ENCODE results near the gene RAB1B.

Gene RAB1B

GRCh38 chr11:66222358-66223149 lies 45.9 kb upstream of the RAB1B start:
- peak; percentile 87 for DNase-seq (ENCODE audit: low read depth)
- TF ChIP-seq CTCF (conservative IDR thresholded peaks at IDR 0.05; ENCODE audit: low read length), result peak; percentile 100
- no peak overlapping the region for H3K4me3 ChIP-seq (ENCODE audit: low read length)

- TF ChIP-seq CTCF (conservative IDR thresholded peaks at IDR 0.05; ENCODE audit: low read length), result no peak
- no peak overlapping the region for H3K4me3 ChIP-seq (ENCODE audit: low read length)
Measured at GRCh38 chr11:66224226-66224855, 44.1 kb upstream of the RAB1B start.

GRCh38 chr11:66225066-66225465 lies 43.4 kb upstream of the RAB1B start:
- no peak for TF ChIP-seq CTCF (conservative IDR thresholded peaks at IDR 0.05; ENCODE audit: low read length)
- no peak overlapping the region for H3K4me3 ChIP-seq (ENCODE audit: low read length)

More at GRCh38 chr11:66224226-66224855, 44.1 kb upstream of the RAB1B start:
- no peak for DNase-seq (ENCODE audit: low read depth)

GRCh38 chr11:66226101-66226500 lies 42.3 kb upstream of the RAB1B start:
- TF ChIP-seq CTCF (conservative IDR thresholded peaks at IDR 0.05; ENCODE audit: low read length), result no peak
- DNase-seq (ENCODE audit: low read depth), result no peak
- no peak overlapping the region for H3K4me3 ChIP-seq (ENCODE audit: low read length)

More at GRCh38 chr11:66225066-66225465, 43.4 kb upstream of the RAB1B start:
- DNase-seq (ENCODE audit: low read depth), result no peak

- TF ChIP-seq CTCF (conservative IDR thresholded peaks at IDR 0.05; ENCODE audit: low read length), result no peak
- H3K4me3 ChIP-seq (ENCODE audit: low read length), result no peak overlapping the region
- no peak for DNase-seq (ENCODE audit: low read depth)
Measured at GRCh38 chr11:66227700-66228099, 40.7 kb upstream of the RAB1B start.

- no peak overlapping the region for H3K4me3 ChIP-seq (ENCODE audit: low read length)
- TF ChIP-seq CTCF (conservative IDR thresholded peaks at IDR 0.05; ENCODE audit: low read length), result no peak
- no peak for DNase-seq (ENCODE audit: low read depth)
Measured at GRCh38 chr11:66228521-66228920, 39.9 kb upstream of the RAB1B start.

GRCh38 chr11:66230156-66230555 lies 38.3 kb upstream of the RAB1B start:
- TF ChIP-seq CTCF (conservative IDR thresholded peaks at IDR 0.05; ENCODE audit: low read length), result no peak
- no peak for DNase-seq (ENCODE audit: low read depth)
- no peak overlapping the region for H3K4me3 ChIP-seq (ENCODE audit: low read length)

Measured in AG10803 (cell line).